LNCaP clone FGC (cell line): ENCODE data around the gene GSK3A.

ENCODE experiments used
- DNase-seq: peaks from one replicate; pipeline ENCODE4 v3.0.0-alpha.2; 2011; ENCODE audit warnings: low read depth
- H3K4me3 ChIP-seq: 2 replicates; pipeline ENCODE4 v1.5.1; 2011; ENCODE audit warnings: mild to moderate bottlenecking, low read depth, low read length, control low read depth
- CTCF ChIP-seq: IDR thresholded peaks from 2 replicates; pipeline ENCODE4 v1.5.1; 2012; ENCODE audit warnings: mild to moderate bottlenecking; ENCODE audit not compliant: control insufficient read depth, insufficient read depth; ENCODE audit errors: extremely low read depth

GSK3A gene

GRCh38 chr19:42288387-42288786 lies 46.0 kb upstream of the GSK3A start:
- TF ChIP-seq CTCF, result no peak
- DNase-seq, result no peak
- H3K4me3 ChIP-seq, result no peak overlapping the region

GRCh38 chr19:42287827-42288107 lies 45.4 kb upstream of the GSK3A start:
- H3K4me3 ChIP-seq, result no peak overlapping the region
- TF ChIP-seq CTCF, result no peak

GRCh38 chr19:42287017-42287826 lies 44.8 kb upstream of the GSK3A start:
- no peak for DNase-seq
- H3K4me3 ChIP-seq, result no peak overlapping the region
- no peak for TF ChIP-seq CTCF

More at GRCh38 chr19:42287827-42288107, 45.4 kb upstream of the GSK3A start:
- no peak for DNase-seq

GRCh38 chr19:42286349-42287016 lies 44.1 kb upstream of the GSK3A start:
- H3K4me3 ChIP-seq, result no peak overlapping the region
- no peak for TF ChIP-seq CTCF
- no peak for DNase-seq

GRCh38 chr19:42285988-42286348 lies 43.6 kb upstream of the GSK3A start:
- no peak for DNase-seq
- H3K4me3 ChIP-seq, result no peak overlapping the region
- no peak for TF ChIP-seq CTCF

- H3K4me3 ChIP-seq, result peak overlapping the region; percentile 57; the same call in 1 of the 2 replicates
- TF ChIP-seq CTCF, result no peak
- DNase-seq, result no peak
Observed at GRCh38 chr19:42285541-42285941, 43.1 kb upstream of the GSK3A start.
